Epithelial cell of proximal tubule (primary cell): ENCODE results near the gene PRELID2. TPM values are rescaled to one million over a fixed set of nuclear protein-coding genes. Genes with fewer than 3 reads are reported as not detected.

Source experiments
- DNase-seq: peaks from one replicate; pipeline ENCODE4 v3.0.0-alpha.2; 2011; ENCODE audit warnings: low read depth
- H3K4me3 ChIP-seq: 2 replicates; pipeline ENCODE4 v1.5.1; 2011; ENCODE audit warnings: low read depth, mild to moderate bottlenecking, low read length
- CTCF ChIP-seq: conservative IDR thresholded peaks from 2 replicates; pipeline ENCODE4 v1.5.1; 2012; ENCODE audit warnings: low read depth, mild to moderate bottlenecking, low read length
- total RNA-seq: library from RNA; depleted of rRNA; stranded (reverse); fragments of >200 nt; gene quantifications from 2 replicates; pipeline ENCODE4 v1.2.3, GENCODE V29; 2015

PRELID2 gene
- total RNA-seq, 1 donor from 2014 or later: 20.9 TPM

- no peak for DNase-seq
- TF ChIP-seq CTCF: no peak
- no peak overlapping the region for H3K4me3 ChIP-seq
Measured at GRCh38 chr5:145761254-145761653, 73.9 kb downstream of the PRELID2 start.

GRCh38 chr5:145760660-145761059, 74.5 kb downstream of the PRELID2 start:
- DNase-seq: no peak
- H3K4me3 ChIP-seq: no peak overlapping the region
- no peak for TF ChIP-seq CTCF

GRCh38 chr5:145752947-145753346, 82.2 kb downstream of the PRELID2 start:
- no peak for TF ChIP-seq CTCF
- no peak overlapping the region for H3K4me3 ChIP-seq
- DNase-seq: no peak

- TF ChIP-seq CTCF: no peak
- H3K4me3 ChIP-seq: no peak overlapping the region
- no peak for DNase-seq
Measured at GRCh38 chr5:145752534-145752933, 82.6 kb downstream of the PRELID2 start.

GRCh38 chr5:145750199-145750598, 84.9 kb downstream of the PRELID2 start:
- TF ChIP-seq CTCF: no peak
- no peak overlapping the region for H3K4me3 ChIP-seq
- DNase-seq: no peak

- no peak overlapping the region for H3K4me3 ChIP-seq
- no peak for DNase-seq
- TF ChIP-seq CTCF: no peak
Measured at GRCh38 chr5:145743396-145744061, 91.6 kb downstream of the PRELID2 start.

GRCh38 chr5:145739843-145740242, 95.3 kb downstream of the PRELID2 start:
- no peak overlapping the region for H3K4me3 ChIP-seq
- no peak for TF ChIP-seq CTCF
- no peak for DNase-seq
